K562 (cell line): Measurements from ENCODE around the gene PLEKHA8. TPM values are rescaled to one million over a fixed set of nuclear protein-coding genes. Genes with fewer than 3 reads are reported as not detected.

ENCODE experiments used
- ATAC-seq: fragments of 200-7000 bp; cut with Tn5 transposase; 3 replicates; pipeline ENCODE4 v1.9.1; 2020; ENCODE audit warnings: moderate library complexity
- BruUV-seq: library from RNA; stranded (reverse); fragments of 400-500 nt; replicated peaks from 2 replicates; lab custom pipeline; 2021; lab: Mats Ljungman, UMichigan
- CTCF ChIA-PET: fragments of 300-600 bp; formaldehyde crosslinking; extraction: SDS; loops from one replicate; lab custom pipeline; 2021; ENCODE audit warnings: low intra/inter-chr PET ratio; lab: Yijun Ruan, JAX
- POLR2A ChIA-PET: fragments of 300-600, 350-650 bp; sonication (Branson Sonifier 250); formaldehyde crosslinking; extraction: SDS; loops from one replicate; lab custom pipeline; 2021; ENCODE audit warnings: antibody characterized with exemption, inconsistent platforms; lab: Yijun Ruan, JAX
- DNase-seq, 4 experiments: peaks; one replicate each; pipeline versions ENCODE4 v3.0.0 to v3.0.0-alpha.2; 2011 to 2018; ENCODE audit warnings: low spot score in 3 of 4, mixed read lengths in 3 of 4; ENCODE audit errors: extremely low read depth in 1 of 4
- FAIRE-seq: peaks from 2 replicates; lab custom pipeline; 2011; peaks lifted over from hg19 to GRCh38; lab: Jason Lieb, UNC
- H2AFZ ChIP-seq: 2 replicates; pipeline ENCODE4 v1.6.0; 2011; ENCODE audit warnings: low read depth, low read length, control low read depth, inconsistent platforms
- H3K27ac ChIP-seq: fragments of 200-600 bp; 3 replicates; pipeline ENCODE4 v1.8.0; 2011; ENCODE audit warnings: low read depth, mild to moderate bottlenecking, control low read depth, inconsistent platforms, low read length, moderate library complexity, mixed read lengths; ENCODE audit errors: extremely low read depth
- H3K27me3 ChIP-seq, 2 experiments: fragments of 300-600 bp in 1 of 2; 2 replicates in 1 of 2; 3 replicates in 1 of 2; pipeline versions ENCODE4 v1.6.0 to v1.8.0; 2011; ENCODE audit warnings: inconsistent platforms in 2 of 2, low read length in 2 of 2, mild to moderate bottlenecking in 1 of 2, mixed read lengths in 1 of 2, moderate library complexity in 1 of 2; ENCODE audit not compliant: control insufficient read depth in 2 of 2, insufficient read depth in 2 of 2
- H3K36me3 ChIP-seq: fragments of 300-600 bp; 3 replicates; pipeline ENCODE4 v1.8.0; 2011; ENCODE audit warnings: mild to moderate bottlenecking, low read length, inconsistent platforms; ENCODE audit not compliant: control insufficient read depth, insufficient read depth
- H3K4me1 ChIP-seq, 2 experiments: fragments of 200-600 bp in 1 of 2; replicated peaks in 1 of 2; 2 replicates in 1 of 2; 3 replicates in 1 of 2; pipeline versions ENCODE4 v1.5.1 to v1.8.0; 2011; ENCODE audit warnings: inconsistent platforms in 2 of 2, low read length in 2 of 2, mild to moderate bottlenecking in 1 of 2, mixed read lengths in 1 of 2, moderate library complexity in 1 of 2; ENCODE audit not compliant: control insufficient read depth in 2 of 2, insufficient read depth in 2 of 2
- H3K4me2 ChIP-seq: 2 replicates; pipeline ENCODE4 v1.6.1; 2011; ENCODE audit warnings: low read length, control low read depth, inconsistent platforms, mixed read lengths; ENCODE audit not compliant: insufficient read depth
- H3K4me3 ChIP-seq: fragments of 200-600 bp; sonication (generic), shearing (Covaris generic); 2 replicates; pipeline ENCODE4 v1.5.1; 2016; ENCODE audit warnings: control low read depth, inconsistent platforms
- H3K79me2 ChIP-seq: fragments of 200-600 bp; 3 replicates; pipeline ENCODE4 v1.8.0; 2011; ENCODE audit warnings: low read length, inconsistent platforms; ENCODE audit not compliant: control insufficient read depth, insufficient read depth
- H3K9ac ChIP-seq, 2 experiments: 2 replicates each; pipeline versions ENCODE4 v1.6.0 to v1.6.1; 2011; ENCODE audit warnings: low read depth in 2 of 2, low read length in 2 of 2, control low read depth in 1 of 2, inconsistent platforms in 1 of 2, mild to moderate bottlenecking in 1 of 2, mixed read lengths in 1 of 2; ENCODE audit not compliant: insufficient read depth in 1 of 2
- H3K9me1 ChIP-seq: one replicate; pipeline ENCODE4 v1.6.0; 2011; ENCODE audit warnings: inconsistent platforms, mild to moderate bottlenecking, low read length, moderate library complexity; ENCODE audit not compliant: control insufficient read depth, insufficient read depth
- H3K9me3 ChIP-seq: replicated peaks from 2 replicates; pipeline ENCODE4 v1.5.1; 2011; ENCODE audit warnings: low read depth, low read length, inconsistent platforms; ENCODE audit not compliant: control insufficient read depth, insufficient read depth
- H4K20me1 ChIP-seq: replicated peaks from 2 replicates; pipeline ENCODE4 v1.6.1; 2011; ENCODE audit warnings: low read length, inconsistent platforms, mixed read lengths; ENCODE audit not compliant: control insufficient read depth, insufficient read depth
- CEBPZ ChIP-seq: fragments of 150-350 bp; IDR thresholded peaks from 2 replicates; pipeline ENCODE4 v1.6.1; 2014; ENCODE audit warnings: low read depth, mild to moderate bottlenecking, low read length, borderline replicate concordance
- CHD2 ChIP-seq: IDR thresholded peaks from 2 replicates; pipeline ENCODE4 v1.6.1; 2011; ENCODE audit warnings: low read depth, low read length
- CXXC5 ChIP-seq: fragments of 250-450 bp; sonication (Bioruptor Pico); IDR thresholded peaks from 2 replicates; pipeline ENCODE4 v1.8.0; 2022; ENCODE audit warnings: inconsistent platforms, mild to moderate bottlenecking, moderate library complexity
- FOXM1 ChIP-seq, 2 experiments: fragments of 450-650 bp in 1 of 2; sonication (generic) in 1 of 2; formaldehyde crosslinking in 1 of 2; IDR thresholded peaks; 2 replicates each; pipeline versions ENCODE4 v1.6.1 to v1.9.0; 2017 to 2022; ENCODE audit warnings: low read depth in 2 of 2, mild to moderate bottlenecking in 2 of 2, missing genetic modification reagents in 1 of 2, moderate library complexity in 1 of 2
- RBM14 ChIP-seq: fragments of 200-400 bp; formaldehyde crosslinking; IDR thresholded peaks from 2 replicates; pipeline ENCODE4 v1.6.1; 2018; ENCODE audit warnings: low read depth, mild to moderate bottlenecking, low read length, moderate library complexity, borderline replicate concordance; ENCODE audit not compliant: insufficient read depth
- SMAD3 ChIP-seq: fragments of 450-650 bp; formaldehyde crosslinking; conservative IDR thresholded peaks from 2 replicates; pipeline ENCODE4 v1.4.0; 2020; ENCODE audit warnings: mild to moderate bottlenecking
- SP2 ChIP-seq: IDR thresholded peaks from 2 replicates; pipeline ENCODE4 v1.6.1; 2011; ENCODE audit warnings: mild to moderate bottlenecking, low read depth, low read length, moderate library complexity; ENCODE audit not compliant: poor library complexity, severe bottlenecking; ENCODE audit errors: extremely low read depth
- SRSF7 ChIP-seq: fragments of 200-400 bp; formaldehyde crosslinking; optimal IDR thresholded peaks from 2 replicates; pipeline ENCODE3; 2017; ENCODE audit warnings: mild to moderate bottlenecking, low read depth, low read length
- SRSF9 ChIP-seq: fragments of 200-400 bp; formaldehyde crosslinking; IDR thresholded peaks from 2 replicates; pipeline ENCODE4 v1.6.1; 2017; ENCODE audit warnings: low read depth, low read length, borderline replicate concordance
- STAT6 ChIP-seq: sonication (generic); formaldehyde crosslinking; IDR thresholded peaks from 2 replicates; pipeline ENCODE4 v1.8.1; 2023; ENCODE audit warnings: mild to moderate bottlenecking, missing genetic modification reagents
- TARDBP ChIP-seq: fragments of 450-650 bp; IDR thresholded peaks from 2 replicates; pipeline ENCODE4 v1.6.1; 2016
- ZFP30 ChIP-seq: fragments of 250-450 bp; sonication (Bioruptor Pico); IDR thresholded peaks from 2 replicates; pipeline ENCODE4 v1.8.0; 2022; ENCODE audit warnings: moderate library complexity, mild to moderate bottlenecking, inconsistent platforms, borderline replicate concordance
- ZNF76 ChIP-seq: fragments of 250-450 bp; sonication (Bioruptor Pico); IDR thresholded peaks from 2 replicates; pipeline ENCODE4 v1.4.0; 2020; ENCODE audit warnings: mild to moderate bottlenecking, moderate library complexity, borderline replicate concordance
- ZZZ3 ChIP-seq: fragments of 450-650 bp; IDR thresholded peaks from 2 replicates; pipeline ENCODE4 v1.6.1; 2016; ENCODE audit warnings: antibody characterized with exemption, mild to moderate bottlenecking, moderate library complexity
- WGBS: fragments of 100-300 bp; shearing (Covaris generic); methylation state at CpG from one replicate; pipeline ENCODE4 v1.1.6; 2016; ENCODE audit warnings: low coverage, mixed read lengths; ENCODE audit not compliant: insufficient coverage; ENCODE audit errors: missing lambda C conversion rate; 5-methylcytosine and 5-hydroxymethylcytosine counted together
- in situ Hi-C: fragments of 300-500 bp; cut with MboI; formaldehyde crosslinking; loops from 4 replicates; pipeline ENCODE4 v1.15.0; 2018; ENCODE audit warnings: inconsistent platforms, mixed read lengths
- intact Hi-C: fragments of 100-400 bp; cut with micrococcal nuclease; formaldehyde crosslinking; loops from 2 replicates; pipeline ENCODE4 v1.14.2; 2022
- polyA plus RNA-seq, 8 experiments: library from polyadenylated mRNA; depleted of rRNA in 4 of 8; stranded (reverse) in 5 of 8; unstranded in 3 of 8; fragments of >200 nt; fragmentation: Nextera tagmentation in 2 of 8; fragmentation: Illumina TruSeq in 1 of 8; extraction: Ambion mirVana in 2 of 8; extraction: Trizol in 1 of 8; gene quantifications; 2 replicates each; pipeline versions ENCODE4 v1.2.1 to v1.2.3, GENCODE V29; 2011 to 2014; ENCODE audit warnings: inconsistent platforms in 1 of 8, missing spikeins in 1 of 8
- total RNA-seq, 7 experiments: library from RNA; depleted of rRNA in 6 of 7; stranded (reverse); fragments of >200 nt in 6 of 7; fragmentation: Illumina TruSeq in 2 of 7; extraction: Trizol in 2 of 7; gene quantifications; 2 replicates each; pipeline versions ENCODE4 v1.2.1 to v1.2.3, GENCODE V29; 2011 to 2021; ENCODE audit warnings: low replicate concordance in 1 of 7
- TF ChIP-seq, protein P1 (sequence below): fragments of 250-450 bp; sonication (Bioruptor Pico); IDR thresholded peaks from 2 replicates; pipeline ENCODE4 v1.5.0; 2021

The PLEKHA8 gene
- total and polyA plus RNA-seq, 9 of the 15 experiments (the other 6 are each of a cell fraction or from before 2014, with no cell fraction given): 3.2 to 16.3 (median 11.8) TPM

DNA sequence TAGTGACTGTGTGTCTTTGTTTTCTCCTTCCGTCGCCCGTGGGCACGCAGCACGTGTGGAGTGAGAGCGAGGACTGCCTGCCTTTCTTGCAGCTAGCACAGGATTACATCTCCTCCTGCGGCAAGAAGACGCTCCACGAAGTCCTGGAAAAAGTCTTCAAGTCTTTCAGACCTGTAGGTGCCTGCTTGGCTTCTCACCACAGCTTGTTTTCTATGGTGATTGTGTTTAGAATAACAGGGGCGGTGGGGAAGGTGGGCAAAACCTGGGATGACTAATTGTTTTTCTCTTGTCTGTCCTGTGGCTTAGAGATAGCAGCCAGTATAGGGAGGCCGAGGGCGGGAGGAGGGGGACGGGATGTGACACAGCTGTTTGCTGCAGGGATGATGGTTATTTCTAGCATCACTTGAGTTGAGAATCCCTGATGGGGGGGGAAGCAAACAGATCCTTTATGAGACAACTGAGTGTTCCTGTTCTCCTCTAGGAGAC, 118.0 kb downstream of the PLEKHA8 start:
- in situ Hi-C loops (no loop called here), intact Hi-C loops (no loop called here)
- no peaks in the 10 kb centered on the region for H4K20me1 ChIP-seq
- ChIA-PET POLR2A (interaction anchor here (0.5 to 1.8 kb wide), 10 partner anchors 9 to 450 kb away, joined by 3 to 13 read pairs (median 4); partner anchors contain the start of gene MTURN), CTCF (no interaction called here)
- peak overlapping the region; percentile 78 for H3K27ac ChIP-seq
- H3K9me3 ChIP-seq: no peaks in the 10 kb centered on the region
- peak; percentile 92 for FAIRE-seq
- H3K4me3 ChIP-seq: no peak overlapping the region
- ATAC-seq: peak; percentile 89
- no peaks in the 10 kb centered on the region for H3K9me1 ChIP-seq
- H3K36me3 ChIP-seq: no peaks in the 10 kb centered on the region; the same call in 2 of the 3 replicates
- peak overlapping the region; percentile 72 for H3K4me2 ChIP-seq
- peaks cover 12 to 64% of the 10 kb centered on the region in 2 experiments; a peak in 4 of 5 replicates for H3K4me1 ChIP-seq
- WGBS: 9% methylated on average over 13 of the region's 13 CpGs
- no peaks in the 10 kb centered on the region for H3K27me3 ChIP-seq
- peak overlapping the region; percentile 44 for H2AFZ ChIP-seq
- peak; percentile 84 to 95 (median 90) for DNase-seq
- peak overlapping the region; percentile 39 to 40; a peak in 3 of 4 replicates for H3K9ac ChIP-seq
- H3K79me2 ChIP-seq: no peaks in the 10 kb centered on the region; the same call in 2 of the 3 replicates
- no TSS peak for BruUV-seq
- peak; percentile 61 for TF ChIP-seq FOXM1 (IDR thresholded peaks at IDR 0.05; ENCODE audit: low read depth)
- no peak for TF ChIP-seq FOXM1 (CRISPR knock-in tag; IDR thresholded peaks at IDR 0.05; ENCODE audit: low read depth)
- no peak for TF ChIP-seq SRSF9
- no peak for TF ChIP-seq SP2
- TF ChIP-seq CXXC5 (CRISPR knock-in tag): peak; percentile 58
- TF ChIP-seq ZFP30 (CRISPR knock-in tag): no peak
- TF ChIP-seq STAT6: no peak
- TF ChIP-seq SRSF7: no peak
- TF ChIP-seq TARDBP: no peak; the same call in 1 of the 2 replicates
- TF ChIP-seq, protein P1, sequence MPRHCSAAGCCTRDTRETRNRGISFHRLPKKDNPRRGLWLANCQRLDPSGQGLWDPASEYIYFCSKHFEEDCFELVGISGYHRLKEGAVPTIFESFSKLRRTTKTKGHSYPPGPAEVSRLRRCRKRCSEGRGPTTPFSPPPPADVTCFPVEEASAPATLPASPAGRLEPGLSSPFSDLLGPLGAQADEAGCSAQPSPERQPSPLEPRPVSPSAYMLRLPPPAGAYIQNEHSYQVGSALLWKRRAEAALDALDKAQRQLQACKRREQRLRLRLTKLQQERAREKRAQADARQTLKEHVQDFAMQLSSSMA (CRISPR knock-in tag): no peak
- TF ChIP-seq ZNF76: no peak
- TF ChIP-seq RBM14: no peak
- no peak for TF ChIP-seq ZZZ3
- no peak for TF ChIP-seq SMAD3 (CRISPR knock-in tag)
- 0 out of 2 replicates have a peak, but pooled peaks have one; percentile 18 for TF ChIP-seq CHD2
- TF ChIP-seq CEBPZ: no peak
